Stimulated activated effector memory CD8-positive, alpha-beta T cell treated with anti-CD3 and anti-CD28 coated beads, Interleukin-12 subunit alpha, Interleukin-12 subunit beta, amount 100 ng/mL, for 72 hours (primary cell): ENCODE data around the gene PLOD2.
A peak's percentile ranks its signal among the peaks of the same experiment; 100 is the strongest.

Experiments used
- ATAC-seq: fragments of 150-1000 bp; cut with Tn5 transposase; 2 replicates; pipeline ENCODE4 v1.10.0; 2021
- DNase-seq, 2 donors: peaks; one replicate each; pipeline ENCODE4 v3.0.0; 2021 to 2022; ENCODE audit warnings: low spot score in 2 of 2
- H3K27ac Mint-ChIP-seq: one replicate; pipeline ENCODE4 v1.8.0; 2022; ENCODE audit warnings: mild to moderate bottlenecking, mixed read lengths
- H3K36me3 Mint-ChIP-seq: one replicate; pipeline ENCODE4 v1.8.0; 2022; ENCODE audit warnings: mild to moderate bottlenecking, mixed read lengths
- H3K4me1 Mint-ChIP-seq: one replicate; pipeline ENCODE4 v1.8.0; 2022; ENCODE audit warnings: mixed read lengths
- H3K4me3 Mint-ChIP-seq: one replicate; pipeline ENCODE4 v1.8.0; 2022; ENCODE audit warnings: mild to moderate bottlenecking, mixed read lengths
- H3K9me3 Mint-ChIP-seq: one replicate; pipeline ENCODE4 v1.8.0; 2022; ENCODE audit warnings: mixed read lengths

PLOD2 gene

GRCh38 chr3:146159616-146160320 lies 1.2 kb downstream of the PLOD2 start:
- Mint-ChIP-seq H3K27ac (no peak overlapping the region), H3K4me1 (peaks cover 6% of the 10 kb centered on the region), H3K9me3 (peaks cover 3% of the 10 kb centered on the region), H3K4me3 (peak overlapping the region; percentile 39), H3K36me3 (no peaks in the 10 kb centered on the region)
- DNase-seq (no peak), ATAC-seq (no peak)

- peaks cover 3% of the 10 kb centered on the region for H3K9me3 Mint-ChIP-seq
- H3K36me3 Mint-ChIP-seq: no peaks in the 10 kb centered on the region
- ATAC-seq (no peak), DNase-seq (no peak)
- H3K4me1 Mint-ChIP-seq: peaks cover 6% of the 10 kb centered on the region
- no peak overlapping the region for H3K4me3 Mint-ChIP-seq
- no peak overlapping the region for H3K27ac Mint-ChIP-seq
Measured at GRCh38 chr3:146159037-146159436, 1.9 kb downstream of the PLOD2 start.

GRCh38 chr3:146157325-146158060 lies 3.5 kb downstream of the PLOD2 start:
- no peaks in the 10 kb centered on the region for H3K9me3 Mint-ChIP-seq
- no peak overlapping the region for H3K27ac Mint-ChIP-seq
- H3K4me1 Mint-ChIP-seq: peaks cover 6% of the 10 kb centered on the region
- ATAC-seq (no peak), DNase-seq (no peak)
- H3K36me3 Mint-ChIP-seq: no peaks in the 10 kb centered on the region
- H3K4me3 Mint-ChIP-seq: no peak overlapping the region

GRCh38 chr3:146156666-146157314 lies 4.2 kb downstream of the PLOD2 start:
- DNase-seq: no peak
- H3K4me3 Mint-ChIP-seq: no peak overlapping the region
- H3K27ac Mint-ChIP-seq: no peak overlapping the region
- no peaks in the 10 kb centered on the region for H3K36me3 Mint-ChIP-seq
- peaks cover 6% of the 10 kb centered on the region for H3K4me1 Mint-ChIP-seq
- no peak for ATAC-seq
- no peaks in the 10 kb centered on the region for H3K9me3 Mint-ChIP-seq

- H3K4me1 Mint-ChIP-seq: peaks cover 6% of the 10 kb centered on the region
- no peak for DNase-seq
- H3K4me3 Mint-ChIP-seq: no peak overlapping the region
- H3K27ac Mint-ChIP-seq: no peak overlapping the region
- H3K36me3 Mint-ChIP-seq: no peaks in the 10 kb centered on the region
- no peak for ATAC-seq
- no peaks in the 10 kb centered on the region for H3K9me3 Mint-ChIP-seq
Measured at GRCh38 chr3:146156095-146156494, 4.9 kb downstream of the PLOD2 start.

- H3K27ac Mint-ChIP-seq: no peak overlapping the region
- no peaks in the 10 kb centered on the region for H3K36me3 Mint-ChIP-seq
- ATAC-seq (no peak), DNase-seq (no peak)
- no peaks in the 10 kb centered on the region for H3K9me3 Mint-ChIP-seq
- H3K4me3 Mint-ChIP-seq: no peak overlapping the region
- peaks cover 5% of the 10 kb centered on the region for H3K4me1 Mint-ChIP-seq
Measured at GRCh38 chr3:146154995-146155394, 6.0 kb downstream of the PLOD2 start.

GRCh38 chr3:146154316-146154715 lies 6.7 kb downstream of the PLOD2 start:
- ATAC-seq (no peak), DNase-seq (no peak)
- H3K9me3 Mint-ChIP-seq: no peaks in the 10 kb centered on the region
- H3K27ac Mint-ChIP-seq: no peak overlapping the region
- no peaks in the 10 kb centered on the region for H3K4me1 Mint-ChIP-seq
- no peak overlapping the region for H3K4me3 Mint-ChIP-seq
- H3K36me3 Mint-ChIP-seq: no peaks in the 10 kb centered on the region

GRCh38 chr3:146153429-146153828 lies 7.6 kb downstream of the PLOD2 start:
- Mint-ChIP-seq H3K9me3 (no peaks in the 10 kb centered on the region), H3K4me3 (no peak overlapping the region), H3K27ac (no peak overlapping the region), H3K4me1 (no peaks in the 10 kb centered on the region), H3K36me3 (no peaks in the 10 kb centered on the region)
- DNase-seq (no peak), ATAC-seq (no peak)

- Mint-ChIP-seq H3K4me3 (no peak overlapping the region), H3K27ac (no peak overlapping the region), H3K4me1 (no peaks in the 10 kb centered on the region), H3K36me3 (no peaks in the 10 kb centered on the region), H3K9me3 (no peaks in the 10 kb centered on the region)
- ATAC-seq: no peak
- no peak for DNase-seq
Measured at GRCh38 chr3:146152834-146153233, 8.2 kb downstream of the PLOD2 start.

GRCh38 chr3:146148468-146148931 lies 12.5 kb downstream of the PLOD2 start:
- ATAC-seq: no peak
- no peaks in the 10 kb centered on the region for H3K36me3 Mint-ChIP-seq
- DNase-seq: no peak
- H3K4me3 Mint-ChIP-seq: no peak overlapping the region
- H3K4me1 Mint-ChIP-seq: no peaks in the 10 kb centered on the region
- no peaks in the 10 kb centered on the region for H3K9me3 Mint-ChIP-seq
- H3K27ac Mint-ChIP-seq: no peak overlapping the region

- DNase-seq (no peak), ATAC-seq (no peak)
- Mint-ChIP-seq H3K4me3 (no peak overlapping the region), H3K27ac (no peak overlapping the region), H3K9me3 (no peaks in the 10 kb centered on the region), H3K4me1 (no peaks in the 10 kb centered on the region), H3K36me3 (no peaks in the 10 kb centered on the region)
Measured at GRCh38 chr3:146145642-146146041, 15.3 kb downstream of the PLOD2 start.

GRCh38 chr3:146142757-146143156 lies 18.2 kb downstream of the PLOD2 start:
- Mint-ChIP-seq H3K4me3 (no peak overlapping the region), H3K36me3 (no peaks in the 10 kb centered on the region), H3K4me1 (no peaks in the 10 kb centered on the region), H3K27ac (no peak overlapping the region), H3K9me3 (no peaks in the 10 kb centered on the region)
- ATAC-seq (no peak), DNase-seq (no peak)

GRCh38 chr3:146139586-146140110 lies 21.3 kb downstream of the PLOD2 start:
- ATAC-seq (no peak), DNase-seq (no peak)
- no peak overlapping the region for H3K4me3 Mint-ChIP-seq
- H3K9me3 Mint-ChIP-seq: no peaks in the 10 kb centered on the region
- no peaks in the 10 kb centered on the region for H3K36me3 Mint-ChIP-seq
- H3K4me1 Mint-ChIP-seq: no peaks in the 10 kb centered on the region
- H3K27ac Mint-ChIP-seq: no peak overlapping the region

- Mint-ChIP-seq H3K36me3 (no peaks in the 10 kb centered on the region), H3K4me3 (no peak overlapping the region), H3K4me1 (no peaks in the 10 kb centered on the region), H3K27ac (no peak overlapping the region), H3K9me3 (no peaks in the 10 kb centered on the region)
- DNase-seq (no peak), ATAC-seq (no peak)
Measured at GRCh38 chr3:146138902-146139301, 22.1 kb downstream of the PLOD2 start.

- DNase-seq: no peak
- Mint-ChIP-seq H3K9me3 (no peaks in the 10 kb centered on the region), H3K36me3 (no peaks in the 10 kb centered on the region), H3K4me3 (no peak overlapping the region), H3K4me1 (no peaks in the 10 kb centered on the region), H3K27ac (no peak overlapping the region)
- ATAC-seq: no peak
Measured at GRCh38 chr3:146136647-146137046, 24.3 kb downstream of the PLOD2 start.
